ENCODE results near the gene PAN2.

DNA sequence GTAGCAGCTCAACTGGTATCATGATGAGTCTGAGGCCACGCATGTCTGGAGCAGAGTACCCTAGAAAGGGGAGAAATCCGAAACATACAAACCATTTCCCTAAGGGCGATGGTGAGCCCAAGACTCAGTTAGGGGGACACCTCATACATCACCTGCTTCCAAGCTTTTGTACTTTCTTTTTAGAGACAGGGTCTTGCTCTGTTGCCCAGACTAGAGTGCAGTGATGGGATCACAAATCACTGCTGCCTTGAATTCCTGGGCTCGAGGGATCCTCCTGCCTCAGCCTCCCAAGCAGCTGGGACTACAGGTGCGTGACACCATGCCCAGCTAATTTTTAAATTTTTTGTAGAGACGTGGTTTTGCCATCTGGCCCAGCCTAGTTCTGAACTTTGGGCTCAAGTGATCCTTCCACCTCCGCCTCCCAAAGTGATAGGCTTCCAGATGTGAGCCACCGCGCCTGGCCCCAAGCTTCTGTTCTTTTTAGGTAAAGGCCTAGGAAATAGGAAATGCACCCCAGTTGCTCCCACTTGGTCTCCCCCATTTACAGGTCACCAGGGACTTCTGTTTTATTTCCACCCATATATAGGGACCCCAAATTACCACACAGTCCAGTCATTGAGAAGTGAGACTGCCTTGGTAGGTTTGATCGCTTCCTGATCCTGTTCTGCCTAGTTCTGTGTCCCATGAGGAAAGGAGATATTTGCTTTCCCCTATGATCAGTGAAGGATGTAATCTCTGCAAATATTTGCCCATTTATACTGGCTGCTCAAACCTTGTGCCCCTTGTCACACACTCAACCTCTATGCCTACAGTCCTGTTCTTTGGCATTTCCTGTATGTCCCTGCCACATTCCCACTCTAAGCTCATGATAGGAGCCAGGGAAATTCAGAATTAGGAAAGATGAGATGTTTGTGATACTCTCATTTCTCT lies 28.6 kb upstream of the PAN2 start, which contains the start of gene APOF:
- TF ChIP-seq GATA2 (IDR thresholded peaks at IDR 0.05; ENCODE audit: low read depth, low read length) (no peak), GATA3 (IDR thresholded peaks at IDR 0.05; ENCODE audit: low read depth, low read length) (no peak)

Data from SH-SY5Y (cell line).